Measurements from ENCODE around the gene HEATR1. TPM values are rescaled to one million over a fixed set of nuclear protein-coding genes. Genes with fewer than 3 reads are reported as not detected.
"Not testable (repeated sequence)": the region's sequence is repeated elsewhere in the genome, so short reads cannot be mapped to it uniquely, and the experiment has no call there.

HEATR1 gene
- total and polyA plus RNA-seq, 9 donors = 5.4 to 51.6 (median 25.0) TPM

GRCh38 chr1:236578661-236579060 lies 25.7 kb downstream of the HEATR1 start:
- Histone ChIP-seq H3K4me1 (ENCODE audit: insufficient read depth) (no peaks in the 10 kb centered on the region), H3K27me3 (no peaks in the 10 kb centered on the region), H3K4me3 (no peak overlapping the region), H3K36me3 (no peaks in the 10 kb centered on the region), H3K9me3 (no peaks in the 10 kb centered on the region), H3K27ac (no peak overlapping the region)
- TF ChIP-seq POLR2A (IDR thresholded peaks at IDR 0.05) = no peak
- TF ChIP-seq CTCF (IDR thresholded peaks at IDR 0.05) = no peak
- TF ChIP-seq EP300 (IDR thresholded peaks at IDR 0.05) = no peak
- intact Hi-C loops (cut with DNase I) = no loop called here
- 95 to 99% (median 95%) methylated on average over 3 of the region's 3 CpGs for WGBS, 3 donors
- no peak for DNase-seq

GRCh38 chr1:236577041-236577440 lies 27.3 kb downstream of the HEATR1 start:
- H3K4me3 ChIP-seq; H3K36me3 ChIP-seq; intact Hi-C loops (cut with DNase I); H3K27me3 ChIP-seq; H3K27ac ChIP-seq; DNase-seq; H3K4me1 ChIP-seq (ENCODE audit: insufficient read depth); H3K9me3 ChIP-seq: not testable (repeated sequence)
- WGBS, 3 donors = 84 to 87% (median 86%) methylated on average over 7 of the region's 7 CpGs

- Histone ChIP-seq H3K36me3 (no peaks in the 10 kb centered on the region), H3K27ac (no peak overlapping the region), H3K27me3 (no peaks in the 10 kb centered on the region), H3K4me1 (ENCODE audit: insufficient read depth) (no peaks in the 10 kb centered on the region), H3K9me3 (no peaks in the 10 kb centered on the region), H3K4me3 (no peak overlapping the region)
- DNase-seq = no peak
- TF ChIP-seq POLR2A (IDR thresholded peaks at IDR 0.05) (no peak), EP300 (IDR thresholded peaks at IDR 0.05) (no peak), CTCF (IDR thresholded peaks at IDR 0.05) (no peak)
- intact Hi-C loops (cut with DNase I) = no loop called here
- 66 to 73% (median 68%) methylated on average over 2 of the region's 2 CpGs for WGBS, 3 donors
These were observed 28.3 kb downstream of the HEATR1 start for GRCh38 chr1:236576004-236576403.

GRCh38 chr1:236575523-236575922 lies 28.8 kb downstream of the HEATR1 start:
- Histone ChIP-seq H3K4me3 (no peak overlapping the region), H3K27me3 (no peaks in the 10 kb centered on the region), H3K4me1 (ENCODE audit: insufficient read depth) (no peaks in the 10 kb centered on the region), H3K9me3 (no peaks in the 10 kb centered on the region), H3K36me3 (no peaks in the 10 kb centered on the region), H3K27ac (no peak overlapping the region)
- no peak for DNase-seq
- intact Hi-C loops (cut with DNase I) = no loop called here
- TF ChIP-seq POLR2A (IDR thresholded peaks at IDR 0.05) (no peak), CTCF (IDR thresholded peaks at IDR 0.05) (no peak), EP300 (IDR thresholded peaks at IDR 0.05) (no peak)
- WGBS, 3 donors = 87 to 91% (median 88%) methylated on average over 3 of the region's 3 CpGs

GRCh38 chr1:236568285-236568894 lies 35.9 kb downstream of the HEATR1 start:
- intact Hi-C loops (cut with DNase I) = no loop called here
- no peak overlapping the region for H3K4me3 ChIP-seq
- no peaks in the 10 kb centered on the region for H3K9me3 ChIP-seq
- no peak overlapping the region for H3K27ac ChIP-seq
- TF ChIP-seq CTCF (IDR thresholded peaks at IDR 0.05) (no peak), EP300 (IDR thresholded peaks at IDR 0.05) (no peak), POLR2A (IDR thresholded peaks at IDR 0.05) (no peak)
- WGBS, 3 donors = 82 to 85% (median 83%) methylated on average over 2 of the region's 2 CpGs
- DNase-seq = no peak
- no peaks in the 10 kb centered on the region for H3K4me1 ChIP-seq (ENCODE audit: insufficient read depth)
- no peaks in the 10 kb centered on the region for H3K36me3 ChIP-seq
- H3K27me3 ChIP-seq = no peaks in the 10 kb centered on the region

Data from ovary (tissue), 9 donors.